ENCODE data around the gene ASB16.

- no peak for TF ChIP-seq POLR2A (IDR thresholded peaks at IDR 0.05; ENCODE audit: low read length)
- TF ChIP-seq GATA1 (IDR thresholded peaks at IDR 0.05; ENCODE audit: low read depth, low read length): no peak
Observed at GRCh38 chr17:44203731-44204440, 33.4 kb downstream of the ASB16 start.

Data from erythroblast (primary cell).